Measurements from ENCODE around the gene TMF1.

DNA sequence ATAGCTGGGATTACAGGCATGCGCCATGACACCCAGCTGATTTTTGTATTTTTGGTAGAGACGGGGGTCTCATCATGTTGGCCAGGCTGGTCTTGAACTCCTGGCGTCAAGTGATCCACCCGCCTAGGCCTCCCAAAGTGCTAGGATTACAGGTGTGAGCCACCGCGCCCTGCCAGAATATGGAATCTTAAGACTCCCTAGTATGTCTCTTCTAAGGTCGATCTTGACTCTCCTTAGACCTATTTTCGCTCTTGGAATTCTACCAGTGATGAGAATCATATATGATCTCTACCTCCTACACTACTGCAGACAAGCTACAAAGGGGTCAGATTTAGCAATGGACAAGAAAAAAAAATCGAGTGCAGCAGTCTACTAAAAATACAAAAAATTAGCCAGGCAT lies 19.4 kb downstream of the TMF1 start:
- TF ChIP-seq, protein P1, sequence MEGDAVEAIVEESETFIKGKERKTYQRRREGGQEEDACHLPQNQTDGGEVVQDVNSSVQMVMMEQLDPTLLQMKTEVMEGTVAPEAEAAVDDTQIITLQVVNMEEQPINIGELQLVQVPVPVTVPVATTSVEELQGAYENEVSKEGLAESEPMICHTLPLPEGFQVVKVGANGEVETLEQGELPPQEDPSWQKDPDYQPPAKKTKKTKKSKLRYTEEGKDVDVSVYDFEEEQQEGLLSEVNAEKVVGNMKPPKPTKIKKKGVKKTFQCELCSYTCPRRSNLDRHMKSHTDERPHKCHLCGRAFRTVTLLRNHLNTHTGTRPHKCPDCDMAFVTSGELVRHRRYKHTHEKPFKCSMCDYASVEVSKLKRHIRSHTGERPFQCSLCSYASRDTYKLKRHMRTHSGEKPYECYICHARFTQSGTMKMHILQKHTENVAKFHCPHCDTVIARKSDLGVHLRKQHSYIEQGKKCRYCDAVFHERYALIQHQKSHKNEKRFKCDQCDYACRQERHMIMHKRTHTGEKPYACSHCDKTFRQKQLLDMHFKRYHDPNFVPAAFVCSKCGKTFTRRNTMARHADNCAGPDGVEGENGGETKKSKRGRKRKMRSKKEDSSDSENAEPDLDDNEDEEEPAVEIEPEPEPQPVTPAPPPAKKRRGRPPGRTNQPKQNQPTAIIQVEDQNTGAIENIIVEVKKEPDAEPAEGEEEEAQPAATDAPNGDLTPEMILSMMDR (conservative IDR thresholded peaks at IDR 0.05; ENCODE audit: low read depth, low read length) = no peak
- no peak for TF ChIP-seq EZH2 (IDR thresholded peaks at IDR 0.05; ENCODE audit: borderline replicate concordance, low read depth, low read length, poor library complexity, severe bottlenecking)

All from A673 (cell line).